ENCODE results near the gene FAM185A. TPM values are rescaled to one million over a fixed set of nuclear protein-coding genes. Genes with fewer than 3 reads are reported as not detected.

FAM185A gene
- polyA plus RNA-seq, 2 of the 4 experiments (the other 2 are of a cell fraction): 7.5 to 9.1 TPM

GRCh38 chr7:102823390-102824119 lies 74.8 kb downstream of the FAM185A start:
- ChIA-PET POLR2A (no interaction called here), CTCF (no interaction called here)
- Histone ChIP-seq H3K4me3 (no peak overlapping the region), H3K9me3 (no peaks in the 10 kb centered on the region), H3K4me1 (no peaks in the 10 kb centered on the region), H3K4me2 (no peak overlapping the region), H3K27ac (no peak overlapping the region)
- TF ChIP-seq GATA3 (IDR thresholded peaks at IDR 0.05; ENCODE audit: borderline replicate concordance) (no peak), MYC (IDR thresholded peaks at IDR 0.05; ENCODE audit: borderline replicate concordance, low read length) (no peak), PHF8 (IDR thresholded peaks at IDR 0.05; ENCODE audit: borderline replicate concordance, low read depth) (no peak), JUN (IDR thresholded peaks at IDR 0.05) (no peak), NR3C1 (IDR thresholded peaks at IDR 0.05) (no peak), ZSCAN20 (CRISPR knock-in tag; IDR thresholded peaks at IDR 0.05) (no peak), HDAC2 (IDR thresholded peaks at IDR 0.05) (no peak), RCOR1 (IDR thresholded peaks at IDR 0.05; ENCODE audit: low read depth, low read length) (no peak), SMC3 (IDR thresholded peaks at IDR 0.05) (no peak), CEBPB (IDR thresholded peaks at IDR 0.05) (no peak), PBX3 (IDR thresholded peaks at IDR 0.05) (no peak), BHLHE40 (IDR thresholded peaks at IDR 0.05; ENCODE audit: low read depth, low read length) (no peak), MAZ (IDR thresholded peaks at IDR 0.05; ENCODE audit: borderline replicate concordance, low read depth, low read length) (no peak)
- 85% methylated on average over 6 of the region's 6 CpGs for WGBS (ENCODE audit: missing lambda C conversion rate)
- ATAC-seq (no peak), DNase-seq (ENCODE audit: low read depth in 1 of 2, low spot score in 1 of 2) (no peak), FAIRE-seq (no peak)

GRCh38 chr7:102828286-102828685 lies 79.5 kb downstream of the FAM185A start:
- ChIA-PET POLR2A (no interaction called here), CTCF (interaction anchor here (1.0 kb wide), 1 partner anchor 234 kb away, joined by 4 read pairs; no protein-coding TSS in a partner anchor)
- no peak for FAIRE-seq
- WGBS (ENCODE audit: missing lambda C conversion rate): 88% methylated on average over 2 of the region's 2 CpGs
- ATAC-seq: no peak
- Histone ChIP-seq H3K4me3 (no peak overlapping the region), H3K4me2 (no peak overlapping the region), H3K4me1 (no peaks in the 10 kb centered on the region), H3K9me3 (no peaks in the 10 kb centered on the region), H3K27ac (no peak overlapping the region)
- TF ChIP-seq CEBPB (IDR thresholded peaks at IDR 0.05) (no peak), RFX5 (IDR thresholded peaks at IDR 0.05) (no peak)
- no peak for DNase-seq (ENCODE audit: low read depth in 1 of 2, low spot score in 1 of 2)

- POLR2A ChIA-PET: no interaction called here
- DNase-seq (ENCODE audit: low read depth in 1 of 2, low spot score in 1 of 2): no peak
- no peak overlapping the region for H3K27ac ChIP-seq
- no peak overlapping the region for H3K4me2 ChIP-seq
- 92% methylated on average over 3 of the region's 3 CpGs for WGBS (ENCODE audit: missing lambda C conversion rate)
- no peak for ATAC-seq
- H3K9me3 ChIP-seq: no peaks in the 10 kb centered on the region
- FAIRE-seq: no peak
- no peak overlapping the region for H3K4me3 ChIP-seq
- H3K4me1 ChIP-seq: no peaks in the 10 kb centered on the region
- TF ChIP-seq BCL3 (IDR thresholded peaks at IDR 0.05) (no peak), SMC3 (IDR thresholded peaks at IDR 0.05) (no peak), ZC3H11A (IDR thresholded peaks at IDR 0.05) (no peak), FOXS1 (CRISPR knock-in tag; IDR thresholded peaks at IDR 0.05) (no peak), PHF8 (IDR thresholded peaks at IDR 0.05; ENCODE audit: borderline replicate concordance, low read depth) (no peak), RNF2 (IDR thresholded peaks at IDR 0.05; ENCODE audit: borderline replicate concordance, low read depth) (no peak), CBX8 (IDR thresholded peaks at IDR 0.05) (no peak), HOXB5 (CRISPR knock-in tag; IDR thresholded peaks at IDR 0.05) (no peak), JUNB (IDR thresholded peaks at IDR 0.05) (no peak), CBX2 (IDR thresholded peaks at IDR 0.05; ENCODE audit: borderline replicate concordance, low read depth) (no peak), E2F6 (IDR thresholded peaks at IDR 0.05; ENCODE audit: borderline replicate concordance, low read depth) (no peak), KDM1A (IDR thresholded peaks at IDR 0.05; ENCODE audit: low read depth) (no peak), RCOR1 (IDR thresholded peaks at IDR 0.05; ENCODE audit: low read depth, low read length) (no peak)
- TF ChIP-seq, protein P1, sequence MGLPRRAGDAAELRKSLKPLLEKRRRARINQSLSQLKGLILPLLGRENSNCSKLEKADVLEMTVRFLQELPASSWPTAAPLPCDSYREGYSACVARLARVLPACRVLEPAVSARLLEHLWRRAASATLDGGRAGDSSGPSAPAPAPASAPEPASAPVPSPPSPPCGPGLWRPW (IDR thresholded peaks at IDR 0.05): no peak
- CTCF ChIA-PET: no interaction called here
Observed at GRCh38 chr7:102829075-102829474, 80.3 kb downstream of the FAM185A start.

All from A549 (cell line).